Stimulated activated CD4-positive, alpha-beta T cell treated with anti-CD3 and anti-CD28 coated beads, TNF-alpha, amount 100 ng/mL, for 4 hours (primary cell): ENCODE measurements around the gene GABRB1.
A peak's percentile ranks its signal among the peaks of the same experiment; 100 is the strongest.

Experiments used
- DNase-seq, 3 experiments: peaks; one replicate each; pipeline ENCODE4 v3.0.0-alpha.2; 2020; ENCODE audit warnings: low read depth in 3 of 3

GABRB1 gene

DNA sequence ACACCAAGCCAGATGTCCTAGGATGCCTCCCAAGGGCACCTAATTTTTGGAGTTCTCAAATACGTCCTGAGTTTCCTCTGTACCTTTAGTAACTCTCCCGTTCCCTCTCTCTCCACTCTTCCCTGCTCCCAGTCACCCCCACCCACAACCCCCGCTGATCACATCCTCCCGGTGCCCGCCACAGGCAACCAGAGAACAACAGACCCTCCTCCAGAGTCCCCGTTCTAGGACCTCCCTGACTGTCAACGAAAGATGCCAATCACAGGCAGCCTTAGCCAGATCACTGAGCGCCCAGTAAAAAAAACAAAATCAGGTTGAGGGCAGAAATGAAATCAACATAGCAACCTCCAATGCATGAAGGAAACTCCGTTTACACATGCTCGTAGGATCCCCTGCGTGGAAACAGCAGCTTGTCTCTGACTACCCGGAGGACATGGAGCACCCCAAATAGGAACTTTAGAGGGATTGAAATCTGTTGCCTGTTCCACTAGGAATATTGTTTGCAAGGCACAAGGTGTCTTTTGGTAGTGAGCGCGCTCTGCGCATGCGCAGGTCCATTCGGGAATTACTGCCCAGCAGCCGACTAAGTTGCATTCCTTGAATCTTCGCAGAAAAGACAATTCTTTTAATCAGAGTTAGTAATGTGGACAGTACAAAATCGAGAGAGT is at the start of gene GABRB1:
TSS of gene GABRB1 (plus strand) at position 557 of the 668 bp plus-strand sequence.
- no peak for DNase-seq

DNA sequence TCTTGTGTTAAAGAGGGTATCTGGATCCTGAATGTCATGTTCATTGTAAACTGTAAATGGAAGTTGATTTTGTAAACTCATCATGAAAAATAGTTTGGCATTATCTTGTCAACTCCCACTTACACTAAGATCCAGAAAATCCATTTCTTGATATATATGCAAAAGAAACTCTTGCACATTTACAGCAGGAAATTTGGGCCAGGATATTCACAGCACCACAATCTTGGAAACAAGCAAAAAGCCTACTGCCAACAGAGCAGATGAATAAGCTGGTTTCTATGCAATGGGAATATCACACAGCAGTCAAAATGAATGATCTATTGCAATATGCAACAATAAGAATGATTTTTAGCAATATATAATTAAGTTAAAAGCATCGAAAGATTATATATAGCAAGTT is 46.6 kb upstream of the GABRB1 start:
- DNase-seq: no peak

DNA sequence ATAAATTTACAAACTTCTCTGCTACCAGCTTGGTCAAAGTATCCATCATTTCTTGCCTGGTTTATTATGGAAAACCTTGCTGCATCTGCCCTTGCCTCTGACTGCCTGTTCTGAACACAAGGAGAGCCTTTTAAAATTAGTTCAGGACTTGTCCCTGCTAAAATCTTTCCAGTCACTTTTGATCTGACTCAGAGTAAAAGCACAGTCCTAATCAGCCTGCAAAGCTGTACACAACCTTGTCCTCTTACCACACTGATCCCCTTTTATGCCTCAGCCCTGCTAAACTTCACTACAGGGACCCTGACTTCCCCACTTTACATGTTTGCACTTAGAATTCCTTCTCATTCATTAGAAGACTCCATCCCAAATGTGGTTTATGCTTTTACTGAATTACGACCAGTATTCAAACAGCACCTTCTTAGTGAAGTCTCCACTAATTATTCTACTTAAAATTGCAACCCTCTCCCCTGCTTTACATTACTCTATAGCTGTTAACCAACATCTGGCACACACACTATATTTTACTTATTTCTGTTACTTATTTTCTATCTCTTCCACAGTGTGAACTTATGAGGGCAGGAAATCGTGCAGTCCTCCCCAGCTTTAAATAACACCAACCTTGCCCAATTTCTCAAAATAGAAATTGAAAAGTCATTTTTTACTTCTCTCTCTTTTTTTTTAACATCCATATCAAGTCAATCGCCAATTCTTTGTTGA is 44.3 kb upstream of the GABRB1 start:
- DNase-seq: no peak

DNA sequence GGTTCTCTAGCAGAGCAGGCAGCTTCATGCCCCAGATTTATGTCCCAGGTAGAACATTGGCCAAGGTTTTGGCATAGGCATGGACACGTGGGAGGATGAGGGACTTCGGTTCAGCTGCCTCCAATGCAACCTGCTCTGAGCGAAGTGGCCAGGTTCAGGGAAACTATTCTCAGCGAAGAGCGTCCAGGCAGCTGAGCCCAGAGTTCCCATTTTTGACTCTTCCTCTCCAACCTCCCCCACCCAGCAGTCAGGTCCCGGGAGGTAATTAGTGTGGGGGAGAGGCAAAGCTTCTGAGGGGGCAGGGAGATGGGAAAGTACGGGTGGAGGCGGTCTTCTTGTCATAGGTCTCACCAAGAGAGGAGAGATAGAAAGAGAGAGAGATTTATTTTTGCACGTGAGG is 39.0 kb upstream of the GABRB1 start:
- no peak for DNase-seq

DNA sequence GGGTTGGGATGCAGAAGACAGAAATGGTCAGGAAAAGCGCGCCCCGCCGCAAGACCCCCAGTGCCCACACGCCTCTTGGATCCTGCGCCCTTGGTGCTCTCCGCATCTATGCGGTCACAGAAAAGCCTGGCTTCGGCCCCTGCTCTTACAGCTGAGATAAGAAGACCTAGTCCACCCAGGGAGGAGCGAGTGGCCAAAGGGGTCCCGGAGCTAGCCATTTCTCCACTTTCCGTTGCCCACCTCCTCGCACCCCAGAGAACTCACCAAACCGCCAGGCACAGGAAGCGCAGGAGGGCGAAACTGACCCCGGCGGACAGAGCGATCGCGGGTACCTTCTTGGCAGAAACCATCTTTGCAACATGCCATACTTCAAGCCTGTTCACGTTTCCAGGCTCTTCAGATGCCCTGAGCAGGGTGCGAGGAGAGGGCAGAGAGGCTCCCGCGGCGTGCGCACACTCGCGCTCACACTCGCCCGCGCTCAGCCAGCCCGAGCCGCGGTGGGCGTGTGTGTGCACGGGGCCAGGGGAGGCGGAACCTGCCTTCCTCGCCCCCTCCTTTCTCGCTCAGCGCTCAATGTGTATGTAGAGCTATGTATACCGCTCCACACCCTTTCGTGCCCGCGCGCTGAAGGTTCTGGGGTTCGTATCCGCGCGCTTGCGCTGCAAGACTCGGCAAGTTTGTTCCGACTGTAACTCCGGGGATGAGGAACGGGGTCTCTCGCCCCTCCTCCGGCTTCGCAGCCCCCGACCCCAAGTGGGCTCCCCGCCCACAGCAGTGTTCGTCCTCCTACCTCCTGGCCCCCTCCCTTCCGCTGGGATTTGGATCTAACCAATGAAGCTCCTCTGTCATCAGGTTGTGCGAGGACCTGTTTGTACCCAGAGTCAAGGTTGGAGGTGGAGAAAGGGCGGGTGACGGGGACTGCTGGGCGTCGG is 38.0 kb upstream of the GABRB1 start, which contains the start of gene GABRA4:
TSS of gene GABRA4 (minus strand) at position 507 of the 932 bp plus-strand sequence. CDS start at position 350, 157 bp downstream.
- DNase-seq: no peak

DNA sequence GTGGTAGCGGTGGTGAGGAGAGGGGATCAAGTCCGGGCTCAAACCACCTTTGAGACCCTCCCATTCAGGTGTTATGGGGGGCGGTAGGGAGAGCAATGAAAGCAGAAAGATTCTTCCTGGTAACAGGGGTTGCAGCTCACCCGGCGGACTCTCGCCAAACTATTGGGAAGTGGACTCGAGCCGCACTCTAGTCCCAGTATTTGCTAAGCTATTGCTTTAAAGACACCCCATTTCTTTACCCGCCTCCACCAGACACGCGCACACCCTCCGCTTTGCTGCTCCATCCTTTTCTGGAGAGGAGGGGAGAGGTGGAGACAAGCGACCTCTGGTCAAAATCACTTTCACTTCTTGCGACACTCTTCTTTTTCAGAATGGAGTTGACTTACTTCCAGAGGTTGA is 37.4 kb upstream of the GABRB1 start:
- DNase-seq: no peak

DNA sequence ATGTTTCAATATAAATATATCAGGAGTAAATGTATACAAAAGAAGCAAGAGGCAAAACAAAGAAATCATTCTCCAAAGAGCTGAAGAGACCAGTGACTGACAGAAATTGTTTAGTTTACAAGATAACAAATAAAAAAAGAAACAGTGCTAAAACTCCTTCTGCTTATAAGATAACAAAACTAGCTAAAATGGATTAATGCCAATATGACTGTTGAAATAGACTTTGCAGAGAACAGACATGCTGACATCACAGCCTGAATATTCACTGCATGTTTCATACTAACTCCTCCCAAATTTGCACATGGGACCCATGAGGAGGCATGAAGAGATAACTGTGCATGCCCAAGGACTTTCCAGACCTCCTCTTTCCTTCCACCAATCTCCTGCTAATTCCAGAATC is 31.8 kb upstream of the GABRB1 start:
- no peak for DNase-seq

DNA sequence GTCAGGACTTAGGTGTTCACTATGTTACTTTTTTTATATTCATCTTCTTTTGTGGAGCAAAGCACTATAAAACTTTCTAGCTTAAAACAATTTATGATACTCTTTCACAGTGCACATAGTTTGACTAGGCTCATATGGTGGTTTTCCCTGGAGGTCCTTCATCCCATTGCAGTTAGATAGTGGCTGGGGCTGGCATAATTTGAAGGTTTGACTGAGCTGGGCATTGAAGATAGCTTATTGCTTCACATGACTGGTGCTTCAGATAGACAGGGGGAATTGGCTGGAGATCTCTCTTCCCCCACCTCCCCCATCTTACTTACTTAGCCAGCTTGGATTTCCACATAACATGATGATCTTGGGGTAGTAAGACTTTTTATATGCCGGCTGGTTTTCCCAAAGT is 31.0 kb upstream of the GABRB1 start:
- DNase-seq: no peak

DNA sequence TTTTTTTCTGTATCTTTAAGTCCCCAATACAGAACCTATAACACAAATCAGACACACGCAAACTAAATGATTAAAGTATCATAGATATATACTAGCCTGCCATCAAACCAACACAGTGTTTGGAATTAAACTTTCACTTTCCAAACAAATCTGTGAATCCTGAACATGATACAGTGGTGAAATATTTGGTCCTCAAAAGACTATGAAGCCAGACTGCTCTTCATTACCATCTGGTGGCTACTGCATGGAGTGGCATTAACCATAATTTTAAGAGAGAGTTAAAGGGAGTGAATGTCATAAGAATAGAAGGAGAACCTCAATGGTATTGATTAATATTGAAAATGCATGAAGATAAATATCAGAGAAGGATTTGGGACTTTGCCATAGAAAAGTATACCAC is 28.8 kb upstream of the GABRB1 start:
- no peak for DNase-seq

DNA sequence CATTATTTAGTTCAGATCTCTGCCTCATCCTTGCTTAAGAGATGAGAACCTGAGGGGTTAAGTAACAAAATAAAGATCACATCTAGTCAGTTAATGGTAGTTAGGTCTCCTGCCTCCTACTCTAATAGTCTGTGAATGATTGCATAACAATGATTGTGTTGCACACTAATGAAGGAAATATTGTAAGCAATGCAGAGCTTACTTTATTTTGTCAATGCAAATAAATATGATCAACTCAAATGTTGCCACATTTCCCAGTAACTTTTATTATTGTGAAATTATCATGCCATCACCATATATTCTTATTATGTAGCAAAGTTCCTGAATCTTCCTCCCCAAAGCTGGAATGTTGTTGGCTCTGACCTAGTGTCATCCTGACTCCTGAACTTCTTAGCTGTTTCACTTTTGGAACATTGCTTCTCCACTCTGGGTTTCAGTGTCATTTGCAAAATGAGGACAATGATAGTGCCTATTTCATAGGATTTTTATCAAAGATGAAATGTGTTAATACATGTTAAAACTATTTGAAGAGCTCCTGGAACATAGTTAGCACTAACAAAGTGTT is 20.9 kb upstream of the GABRB1 start:
- DNase-seq: no peak

DNA sequence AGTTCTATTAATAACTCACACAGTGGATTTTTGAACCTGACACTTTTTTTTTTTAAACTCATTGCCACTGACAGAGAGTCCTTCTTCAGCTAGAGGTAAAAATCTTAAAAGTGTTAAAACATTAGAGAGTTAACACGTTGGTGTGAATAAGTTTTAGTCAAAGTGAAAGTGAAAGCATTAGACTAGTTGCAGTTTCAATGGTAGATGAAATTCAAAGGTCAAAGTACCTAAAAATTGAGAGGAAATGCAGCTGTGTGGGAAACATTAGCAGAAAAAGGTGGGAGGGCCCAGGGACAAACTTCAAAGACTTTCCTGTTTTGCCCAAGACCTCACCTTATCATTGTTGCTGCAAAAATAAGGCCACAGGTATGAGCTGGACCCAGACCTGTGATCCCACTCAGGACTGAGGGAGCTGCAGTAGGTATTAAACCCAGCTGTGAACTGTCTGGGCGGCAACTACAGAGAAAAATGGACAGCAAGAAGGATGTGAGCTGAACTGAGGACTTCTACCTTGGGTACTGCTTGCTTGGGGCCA is 20.4 kb upstream of the GABRB1 start:
- DNase-seq: no peak

DNA sequence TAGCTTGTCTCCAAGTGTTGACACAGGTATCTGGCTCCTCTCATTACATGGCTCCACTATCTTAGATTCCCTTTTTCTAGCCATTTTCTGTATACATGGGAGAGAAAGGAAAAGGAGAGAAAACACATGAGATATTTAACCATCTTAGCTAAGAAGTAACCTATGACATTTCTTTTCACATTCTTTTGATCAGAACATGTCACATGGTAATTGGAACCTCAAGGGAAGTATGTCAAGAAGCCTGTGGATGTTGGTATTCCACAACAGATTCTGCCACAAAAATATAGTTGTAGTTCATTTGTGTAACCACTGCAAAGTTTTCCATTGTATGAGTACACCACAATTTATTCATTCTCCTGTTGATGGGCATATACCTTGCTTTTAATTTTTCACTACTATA is 18.7 kb upstream of the GABRB1 start:
- no peak for DNase-seq

DNA sequence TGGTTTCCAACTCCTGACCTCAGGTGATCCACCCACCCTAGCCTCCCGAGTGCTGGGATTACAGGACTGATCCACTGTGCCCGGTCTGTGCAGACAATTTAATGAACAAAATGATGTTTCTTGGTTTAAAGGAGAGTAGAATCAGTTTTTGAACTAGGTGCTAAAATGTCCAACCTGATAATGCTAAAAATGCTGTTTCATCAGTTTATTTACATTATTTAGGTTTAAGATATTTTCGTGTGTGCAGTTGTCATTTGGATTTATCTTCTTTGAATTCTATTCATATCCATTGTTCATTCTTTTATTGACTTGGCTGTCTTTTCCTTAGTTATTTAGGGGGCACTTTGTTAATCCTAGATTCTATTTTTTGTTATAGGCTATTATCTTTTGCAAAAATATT is 18.0 kb upstream of the GABRB1 start:
- no peak for DNase-seq

DNA sequence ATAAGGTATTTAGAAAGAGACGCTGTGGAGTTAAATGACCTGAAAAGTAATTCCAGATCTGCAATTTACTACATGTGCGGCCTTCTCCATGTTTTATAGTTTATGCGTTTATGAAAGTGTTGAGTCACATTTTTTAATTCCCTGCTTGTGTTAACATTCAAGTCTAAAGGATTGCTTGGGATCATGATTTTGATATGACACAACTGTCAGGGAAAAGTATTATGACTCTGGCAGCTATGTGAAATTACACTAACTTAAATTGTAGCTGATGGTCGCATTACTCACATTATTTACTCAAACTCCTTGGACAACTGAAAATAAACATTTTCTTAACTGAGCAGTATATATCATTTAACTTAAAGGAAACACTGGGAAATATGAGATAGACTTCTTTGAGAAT is 14.3 kb upstream of the GABRB1 start:
- DNase-seq: no peak

DNA sequence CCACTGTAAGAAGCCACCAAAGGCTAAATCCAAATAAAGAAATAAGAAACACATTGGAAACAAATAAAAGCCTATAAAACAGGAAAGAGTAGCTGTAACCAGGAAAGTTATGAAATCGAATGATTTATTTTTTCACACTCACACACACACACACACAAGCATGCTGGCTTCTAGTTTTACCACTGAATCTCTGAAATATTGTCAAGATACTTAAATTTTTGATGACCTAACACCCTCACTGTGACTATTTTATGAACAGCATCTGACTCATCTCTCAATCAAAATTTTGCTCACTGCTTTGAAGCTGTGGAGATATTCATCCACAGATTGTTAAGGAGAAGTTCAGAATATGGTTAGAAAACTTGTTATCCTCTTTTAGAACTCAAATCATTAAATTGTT is 13.9 kb upstream of the GABRB1 start:
- DNase-seq: no peak

DNA sequence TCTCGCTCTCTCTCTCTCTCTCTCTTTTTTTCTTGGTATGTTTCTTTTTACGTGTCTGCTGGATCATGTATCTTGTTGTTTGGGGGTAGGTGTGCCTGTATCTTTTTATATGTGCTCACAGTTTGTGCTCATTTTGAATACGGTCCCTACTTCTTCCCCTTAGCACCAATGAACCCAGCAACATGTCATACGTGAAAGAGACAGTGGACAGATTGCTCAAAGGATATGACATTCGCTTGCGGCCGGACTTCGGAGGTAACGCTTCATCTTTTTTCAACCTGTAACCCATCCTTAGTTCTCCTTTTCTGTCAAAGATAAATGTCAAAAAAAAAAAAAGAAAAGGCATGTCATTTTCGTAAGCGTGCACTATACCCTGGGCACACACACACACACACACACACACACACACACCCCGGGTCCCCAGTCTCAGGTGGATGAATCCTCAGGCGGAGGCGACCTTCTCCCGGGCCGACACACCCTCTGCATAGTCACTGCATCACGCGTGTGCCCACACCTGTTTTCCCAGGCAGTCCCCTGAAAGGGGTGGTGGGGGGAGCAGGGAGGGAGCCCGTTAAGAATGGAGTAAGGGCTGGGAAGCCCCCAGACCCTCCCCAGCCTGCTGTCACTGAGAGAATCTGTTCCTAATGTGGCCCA is 511 bp downstream of the GABRB1 start:
- DNase-seq: no peak

DNA sequence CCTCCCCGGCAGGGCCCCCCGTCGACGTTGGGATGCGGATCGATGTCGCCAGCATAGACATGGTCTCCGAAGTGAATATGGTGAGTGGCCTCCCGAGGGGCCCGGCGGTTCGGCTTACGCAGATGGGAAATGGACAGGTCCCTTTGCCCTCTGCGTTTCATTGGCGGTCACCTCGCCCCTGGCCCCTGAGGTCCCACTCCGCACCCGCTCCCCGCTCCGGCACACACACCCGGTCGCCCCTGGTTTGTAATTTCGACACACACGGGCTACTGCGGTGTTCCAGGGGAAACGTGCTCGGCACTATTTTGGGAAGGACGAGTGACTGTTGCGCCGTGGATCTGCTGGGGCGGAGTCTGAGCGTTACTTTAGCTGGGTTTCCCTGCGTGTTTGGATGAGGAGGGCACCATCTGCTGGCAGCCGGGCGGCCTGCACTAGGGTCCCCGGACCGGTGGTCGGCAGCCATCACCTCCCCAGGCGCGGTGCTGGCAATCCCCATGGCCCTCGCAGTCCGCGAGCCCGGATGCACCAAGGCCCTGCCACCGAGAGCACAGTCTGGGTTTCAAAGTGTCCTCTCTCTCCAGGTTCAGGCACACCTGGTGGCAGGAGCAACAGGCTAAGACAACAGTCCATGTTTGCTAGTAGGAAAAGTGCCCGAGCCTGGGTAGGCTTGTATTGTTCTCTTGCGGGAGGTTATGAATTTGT is 1.2 kb downstream of the GABRB1 start:
- peak in 1 of 3 experiments; percentile 1 for DNase-seq

DNA sequence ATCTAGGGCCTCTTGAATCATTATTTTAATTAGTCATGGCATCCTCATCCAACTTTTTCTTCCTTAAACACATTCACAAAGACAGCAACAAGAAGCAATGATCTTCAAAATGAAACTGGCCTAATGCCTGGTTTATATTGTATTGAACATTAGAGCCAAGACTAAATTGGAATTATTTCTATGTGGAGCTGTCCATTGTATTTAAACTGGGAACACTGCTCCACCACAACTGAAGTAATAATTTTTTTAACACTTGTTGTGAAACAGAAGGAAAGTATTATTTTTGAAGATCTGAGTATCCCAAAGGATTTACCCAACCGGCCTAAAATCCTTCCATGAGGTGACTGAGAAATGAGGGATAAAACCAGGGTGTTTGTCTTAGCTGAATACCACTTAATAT is 6.9 kb downstream of the GABRB1 start:
- no peak for DNase-seq

DNA sequence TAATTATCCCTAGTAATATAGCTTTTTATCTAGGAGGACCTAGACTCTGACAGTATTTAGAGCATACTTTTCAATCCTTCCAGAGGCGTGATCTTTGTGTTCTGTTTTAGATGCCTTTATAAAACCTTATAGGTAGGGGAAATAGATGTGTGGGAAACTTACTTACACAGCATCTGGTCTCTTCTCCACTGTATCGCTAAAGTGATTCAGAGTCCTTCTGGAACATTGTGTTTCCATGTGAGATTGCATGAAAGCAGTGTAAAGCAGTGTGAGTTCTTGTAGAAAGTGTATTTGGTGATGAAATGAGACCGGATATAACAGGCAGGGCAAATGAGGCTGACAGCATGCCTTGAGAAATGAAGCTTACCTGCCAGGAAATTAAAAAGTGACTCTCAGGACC is 9.5 kb downstream of the GABRB1 start:
- DNase-seq: no peak

DNA sequence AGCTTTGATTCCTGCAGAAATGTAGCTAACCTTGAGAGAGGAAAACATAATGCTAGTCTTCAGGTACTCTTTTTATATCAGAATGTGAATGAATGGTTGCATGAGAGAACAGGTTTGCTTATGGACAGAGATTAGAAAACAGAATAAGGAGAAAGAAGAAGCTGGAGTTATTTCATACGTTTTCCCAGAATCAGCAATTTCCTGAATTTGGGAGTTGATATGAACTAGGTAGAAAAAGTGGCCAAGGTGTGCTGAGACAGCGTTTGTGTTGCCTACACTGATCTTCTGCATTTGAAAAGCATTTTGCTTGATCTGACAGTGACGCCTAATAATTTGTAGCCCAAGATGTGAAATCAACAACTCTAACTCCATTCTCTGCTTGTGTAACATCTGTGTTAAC is 12.5 kb downstream of the GABRB1 start:
- no peak for DNase-seq

DNA sequence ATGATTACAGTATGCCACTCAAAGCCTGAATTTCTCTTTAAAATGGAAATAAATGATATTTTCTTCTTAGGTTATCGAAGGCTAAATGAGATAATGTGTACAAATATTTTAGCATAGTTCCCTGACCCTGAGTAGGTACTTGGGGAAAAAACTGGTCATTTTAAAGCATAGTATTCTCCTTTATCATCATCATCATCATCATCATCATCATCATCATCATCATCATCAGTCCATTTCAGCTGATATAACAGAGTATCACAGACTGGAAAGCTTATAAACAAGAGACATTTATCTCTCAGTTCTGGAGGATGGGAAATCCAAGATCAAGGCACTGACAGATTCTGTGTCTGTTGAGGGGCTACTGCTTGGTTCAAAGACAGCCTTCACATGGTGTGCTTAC is 13.9 kb downstream of the GABRB1 start:
- DNase-seq: no peak
